ENCODE data around the gene DCDC2C.

Gene DCDC2C

GRCh38 chr2:3885629-3886628 is 182.6 kb downstream of the DCDC2C start:
- no peak for DNase-seq

- no peak for DNase-seq
Observed at GRCh38 chr2:3895021-3895420, 191.6 kb downstream of the DCDC2C start.
